Body of pancreas (tissue), 4 donors: ENCODE results near the gene THOC1.

ENCODE experiments used
- CTCF ChIP-seq, 7 experiments: fragments of 450-650 bp in 4 of 7; fragments of 200-600 bp in 3 of 7; sonication (generic) in 3 of 7; IDR thresholded peaks; one replicate each; pipeline ENCODE4 v1.5.1; 2016 to 2019; ENCODE audit warnings: antibody characterized with exemption in 7 of 7
- POLR2A ChIP-seq, 3 donors: fragments of 450-650 bp; IDR thresholded peaks; one replicate each; pipeline ENCODE4 v1.6.1; 2016; ENCODE audit warnings: antibody characterized with exemption in 3 of 3, mild to moderate bottlenecking in 2 of 3

- no peak for TF ChIP-seq CTCF (IDR thresholded peaks at IDR 0.05)
- no peak for TF ChIP-seq POLR2A (IDR thresholded peaks at IDR 0.05)
Observed at GRCh38 chr18:295756-296490, 28.1 kb upstream of the THOC1 start.
